GM18868 (cell line): ENCODE data around the gene CRYBG2.
"Not testable (repeated sequence)": the region's sequence is repeated elsewhere in the genome, so short reads cannot be mapped to it uniquely, and the experiment has no call there.

Source experiments
- ATAC-seq: cut with Tn5 transposase; IDR thresholded peaks from one replicate; pipeline ENCODE4 v1.9.1; 2021; ENCODE audit warnings: mild to moderate bottlenecking, moderate library complexity; ENCODE audit not compliant: unreplicated experiment

CRYBG2 gene

GRCh38 chr1:26296340-26297056 is 57.4 kb downstream of the CRYBG2 start:
- no peak for ATAC-seq

- no peak for ATAC-seq
These were observed 58.5 kb downstream of the CRYBG2 start for GRCh38 chr1:26295194-26296138.

GRCh38 chr1:26293911-26294463 is 59.9 kb downstream of the CRYBG2 start:
- no peak for ATAC-seq

GRCh38 chr1:26292735-26293134 is 61.2 kb downstream of the CRYBG2 start:
- not testable (repeated sequence) for ATAC-seq

- ATAC-seq = no peak
These were observed 62.0 kb downstream of the CRYBG2 start for GRCh38 chr1:26291939-26292338.

- ATAC-seq = no peak
These were observed 62.5 kb downstream of the CRYBG2 start for GRCh38 chr1:26291433-26291832.

- no peak for ATAC-seq
These were observed 63.1 kb downstream of the CRYBG2 start for GRCh38 chr1:26290882-26291261.

- no peak for ATAC-seq
These were observed 63.6 kb downstream of the CRYBG2 start for GRCh38 chr1:26290122-26290881.

- peak; percentile 40 for ATAC-seq
These were observed 64.5 kb downstream of the CRYBG2 start for GRCh38 chr1:26289158-26290059.

- no peak for ATAC-seq
These were observed 65.5 kb downstream of the CRYBG2 start for GRCh38 chr1:26288311-26288941.

GRCh38 chr1:26287811-26288210 is 66.1 kb downstream of the CRYBG2 start:
- no peak for ATAC-seq

- ATAC-seq = no peak
These were observed 66.8 kb downstream of the CRYBG2 start for GRCh38 chr1:26287033-26287711.

GRCh38 chr1:26286064-26286416 is 67.9 kb downstream of the CRYBG2 start:
- no peak for ATAC-seq

GRCh38 chr1:26285366-26286063 is 68.4 kb downstream of the CRYBG2 start:
- no peak for ATAC-seq

GRCh38 chr1:26284597-26285347 is 69.2 kb downstream of the CRYBG2 start:
- peak; percentile 33 for ATAC-seq

- no peak for ATAC-seq
These were observed 69.9 kb downstream of the CRYBG2 start for GRCh38 chr1:26283871-26284596.

- no peak for ATAC-seq
These were observed 70.6 kb downstream of the CRYBG2 start for GRCh38 chr1:26283279-26283853.
